Lower leg skin (tissue), 4 donors: ENCODE results near the gene AQP5. TPM values are rescaled to one million over a fixed set of nuclear protein-coding genes. Genes with fewer than 3 reads are reported as not detected.

Experiments used
- DNase-seq, 2 donors: peaks; one replicate each; pipeline ENCODE4 v3.0.0-alpha.2; 2019; ENCODE audit warnings: low spot score in 2 of 2
- H3K4me3 ChIP-seq: fragments of 200-600 bp; sonication (generic); 2 replicates; pipeline ENCODE4 v1.5.1; 2017; ENCODE audit warnings: mild to moderate bottlenecking, low read depth; ENCODE audit not compliant: poor library complexity, severe bottlenecking
- CTCF ChIP-seq, 3 donors: fragments of 450-650 bp; IDR thresholded peaks; one replicate each; pipeline ENCODE4 v1.5.1; 2016; ENCODE audit warnings: antibody characterized with exemption in 3 of 3, mild to moderate bottlenecking in 3 of 3, moderate library complexity in 2 of 3
- POLR2A ChIP-seq, 2 donors: fragments of 450-650 bp; IDR thresholded peaks; one replicate each; pipeline ENCODE4 v1.6.1; 2016 to 2017; ENCODE audit warnings: antibody characterized with exemption in 2 of 2, mild to moderate bottlenecking in 1 of 2, moderate library complexity in 1 of 2
- WGBS, 2 donors: methylation state at CpG; one replicate each; pipeline ENCODE4 v1.1.5; 2018; 5-methylcytosine and 5-hydroxymethylcytosine counted together
- intact Hi-C: fragments of 100-400 bp; cut with DNase I; formaldehyde crosslinking; loops from one replicate; pipeline ENCODE4 v1.15.0; 2023; ENCODE audit warnings: low total_unique reads
- total RNA-seq, 4 donors: library from RNA; depleted of rRNA; stranded (reverse); fragments of >200 nt; gene quantifications; one replicate each; pipeline ENCODE4 v1.1.0, GENCODE V29; 2016

Gene AQP5
- total RNA-seq, 4 donors from 2014 or later, result 48.4 to 332 (median 203) TPM

GRCh38 chr12:49979016-49979586, 17.4 kb downstream of the AQP5 start:
- H3K4me3 ChIP-seq, result no peak overlapping the region
- 80 to 85% methylated on average over 10 of the region's 10 CpGs for WGBS, 2 donors
- TF ChIP-seq CTCF (IDR thresholded peaks at IDR 0.05), result no peak
- no peak for TF ChIP-seq POLR2A (IDR thresholded peaks at IDR 0.05)
- intact Hi-C loops, result no loop called here
- peak in 1 of 2 donors; percentile 34 for DNase-seq

GRCh38 chr12:49979791-49980190, 18.1 kb downstream of the AQP5 start:
- H3K4me3 ChIP-seq, result no peak overlapping the region
- intact Hi-C loops, result no loop called here
- DNase-seq, result no peak
- no peak for TF ChIP-seq CTCF (IDR thresholded peaks at IDR 0.05)
- TF ChIP-seq POLR2A (IDR thresholded peaks at IDR 0.05), result no peak
- 84 to 87% methylated on average over 3 of the region's 3 CpGs for WGBS, 2 donors

GRCh38 chr12:49980501-49981349, 19.1 kb downstream of the AQP5 start:
- intact Hi-C loops, result no loop called here
- no peak for TF ChIP-seq CTCF (IDR thresholded peaks at IDR 0.05)
- TF ChIP-seq POLR2A (IDR thresholded peaks at IDR 0.05), result no peak

DNA sequence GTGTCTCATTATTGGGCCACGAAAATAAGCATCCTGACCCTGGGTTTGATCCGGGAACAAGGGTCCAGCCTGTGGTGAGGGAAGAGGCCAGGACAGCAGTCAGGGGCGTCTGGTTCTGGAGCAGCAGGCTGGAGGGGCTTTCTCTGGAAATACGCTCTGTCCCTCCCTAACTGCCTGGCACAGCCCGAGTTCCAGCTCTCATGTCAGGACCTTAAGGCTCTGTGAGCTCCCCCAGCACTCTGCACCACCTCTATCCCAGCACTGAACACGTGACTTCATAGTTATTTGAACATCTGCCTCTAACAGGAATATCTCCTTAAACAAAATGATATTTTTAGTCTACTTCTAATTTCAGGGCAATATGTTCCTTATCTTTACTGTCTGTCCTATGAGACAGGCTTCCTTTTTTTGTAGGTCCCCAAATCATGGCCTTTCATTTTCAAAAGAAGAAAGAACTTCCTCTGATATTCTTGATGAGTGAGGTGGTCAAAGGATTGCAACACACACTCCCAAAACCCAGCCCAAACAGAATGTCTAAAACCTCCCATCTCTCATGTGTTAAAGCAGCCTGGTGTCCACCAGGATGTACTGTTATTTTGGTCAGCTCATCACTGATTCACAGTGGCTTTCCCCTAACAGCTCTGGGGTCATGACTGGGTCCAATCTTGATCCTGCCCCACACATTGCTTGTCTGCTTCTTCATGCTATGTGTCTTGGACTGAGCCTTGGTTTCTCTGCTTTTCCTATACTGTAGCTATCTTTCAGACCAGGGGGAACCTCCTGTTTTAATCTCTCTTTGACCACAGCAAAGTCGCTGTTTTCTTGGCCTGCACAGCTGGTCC, 20.8 kb downstream of the AQP5 start:
- intact Hi-C loops, result no loop called here
- 91 to 92% methylated on average over 7 of the region's 7 CpGs for WGBS, 2 donors
- DNase-seq, result peak in 1 of 2 donors; percentile 29
- TF ChIP-seq POLR2A (IDR thresholded peaks at IDR 0.05) (no peak), CTCF (IDR thresholded peaks at IDR 0.05) (no peak)
- H3K4me3 ChIP-seq, result no peak overlapping the region

More at GRCh38 chr12:49980501-49981349, 19.1 kb downstream of the AQP5 start:
- no peak overlapping the region for H3K4me3 ChIP-seq
- DNase-seq, result peak in 1 of 2 donors; percentile 25
- WGBS, 2 donors, result 85% methylated on average over 10 of the region's 10 CpGs

DNA sequence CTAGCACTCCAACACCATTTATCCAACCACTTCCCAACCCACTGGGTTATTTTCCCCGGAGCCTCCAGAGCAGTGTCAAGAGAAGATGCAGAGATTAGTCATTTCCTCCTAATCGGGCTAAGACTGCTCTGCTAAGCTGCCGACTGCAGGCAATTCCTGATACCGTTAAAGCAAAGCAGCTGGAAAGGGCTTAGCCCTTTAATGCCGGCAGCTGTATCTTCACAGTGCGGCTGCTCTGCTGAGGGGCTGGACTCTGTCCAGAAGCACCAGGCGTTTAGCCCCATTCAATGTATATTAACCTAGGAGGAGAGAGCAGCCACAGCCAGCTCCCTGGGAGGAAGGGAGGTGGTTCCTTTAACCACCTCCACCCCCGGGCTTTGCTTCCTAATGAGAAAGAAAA, 22.2 kb downstream of the AQP5 start:
- 2 to 4% methylated on average over 8 of the region's 8 CpGs for WGBS, 2 donors
- no peak overlapping the region for H3K4me3 ChIP-seq
- peak in 1 of 2 donors; percentile 75 for DNase-seq

More for the DNA sequence above, 22.2 kb downstream of the AQP5 start:
- TF ChIP-seq CTCF (IDR thresholded peaks at IDR 0.05), result no peak
- no peak for TF ChIP-seq POLR2A (IDR thresholded peaks at IDR 0.05)
- intact Hi-C loops, result no loop called here
